ENCODE measurements around the gene ETF1.
"Not testable (repeated sequence)": the region's sequence is repeated elsewhere in the genome, so short reads cannot be mapped to it uniquely, and the experiment has no call there.

The ETF1 gene

DNA sequence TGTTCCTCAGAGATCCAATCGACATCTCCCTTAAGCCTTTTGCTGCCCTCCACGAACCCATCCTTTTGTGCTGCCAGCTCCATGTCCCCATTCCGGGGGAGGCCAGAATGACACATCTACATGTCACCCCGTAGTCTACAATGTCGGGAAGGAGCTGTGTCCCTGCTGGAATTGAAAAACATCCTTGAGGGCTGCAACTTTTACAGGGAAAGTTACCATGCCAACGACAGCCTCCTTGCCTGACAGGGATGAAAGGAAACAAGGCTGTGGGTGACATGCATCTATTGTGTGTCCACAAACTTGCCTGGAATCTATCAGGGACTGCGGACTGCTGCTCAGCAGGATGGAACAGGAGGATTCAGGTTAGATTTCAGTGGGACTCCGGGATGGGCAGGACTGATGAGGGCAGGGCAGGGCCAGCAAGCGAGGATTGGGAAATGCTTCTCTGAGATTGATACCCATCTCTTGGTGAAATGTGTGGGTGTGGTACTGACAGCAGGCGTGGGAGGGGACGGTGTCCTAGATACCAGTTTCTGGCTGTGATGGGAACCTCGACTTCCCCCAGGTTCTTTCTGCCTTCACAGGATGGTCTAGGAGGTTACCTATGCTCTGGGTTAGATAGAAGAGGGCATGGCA lies 52.3 kb downstream of the ETF1 start:
- DNase-seq (ENCODE audit: low spot score), result peak; percentile 36

DNA sequence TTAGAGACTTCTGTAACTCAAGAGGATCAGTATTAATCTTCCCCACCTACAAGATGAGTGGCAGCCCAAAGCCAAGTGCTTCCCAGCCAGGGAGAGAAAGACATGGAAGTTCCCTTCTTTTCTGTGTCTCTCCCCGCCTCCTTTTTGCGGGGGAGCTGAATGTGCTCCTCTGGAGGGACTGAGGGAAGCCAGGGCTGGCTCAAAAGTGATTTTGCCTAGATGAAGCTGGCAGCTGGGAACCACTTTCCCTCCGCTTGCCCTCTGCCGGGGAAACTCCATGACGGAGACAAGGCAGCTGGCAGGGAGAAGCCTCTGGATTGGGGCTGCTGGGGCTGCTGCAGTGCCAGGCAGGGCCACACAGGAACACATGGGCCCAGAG lies 53.4 kb downstream of the ETF1 start:
- DNase-seq (ENCODE audit: low spot score), result peak; percentile 68

DNA sequence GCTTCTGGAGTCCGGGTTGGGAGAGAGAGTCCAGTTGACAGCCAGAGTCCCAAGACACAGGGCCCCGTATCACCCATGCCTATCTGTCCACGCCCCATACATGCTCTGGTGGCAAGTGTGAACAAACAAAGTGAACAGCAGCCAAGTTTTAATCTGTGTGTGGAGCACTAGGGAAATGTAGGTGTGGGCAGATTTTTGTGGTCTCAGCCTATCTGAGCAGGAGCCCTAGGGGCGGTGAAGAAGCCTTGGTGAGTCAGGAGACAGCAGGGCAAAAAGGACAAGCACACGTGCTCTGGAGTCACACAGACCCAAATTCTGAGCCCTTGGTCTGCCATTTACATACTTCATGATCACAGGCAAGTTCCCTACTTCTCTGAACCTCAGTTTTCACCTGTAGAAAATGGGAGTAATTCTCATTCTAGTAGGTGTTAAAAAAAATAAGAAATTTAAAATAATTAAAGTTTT lies 54.5 kb downstream of the ETF1 start:
- no peak for DNase-seq (ENCODE audit: low spot score)

DNA sequence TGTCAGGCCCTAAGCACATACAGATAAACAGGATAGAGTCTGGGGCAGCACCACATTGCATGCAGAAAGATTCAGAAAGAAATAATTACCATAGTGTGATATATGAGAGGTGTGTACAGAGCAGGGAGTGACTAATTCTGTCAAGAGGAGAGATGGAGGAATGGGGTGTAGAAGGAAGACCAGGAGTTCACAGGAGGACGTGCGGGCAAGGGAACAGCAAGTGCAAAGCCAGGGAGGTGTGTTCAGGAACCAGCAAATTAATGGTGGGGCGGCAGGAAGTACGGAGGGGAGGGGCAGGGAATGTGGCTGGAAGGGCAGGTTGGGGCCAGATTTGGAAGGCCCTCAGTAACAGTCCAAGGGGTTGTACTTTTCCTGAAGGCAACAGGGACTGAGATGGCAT lies 60.4 kb downstream of the ETF1 start:
- DNase-seq (ENCODE audit: low spot score), result no peak

DNA sequence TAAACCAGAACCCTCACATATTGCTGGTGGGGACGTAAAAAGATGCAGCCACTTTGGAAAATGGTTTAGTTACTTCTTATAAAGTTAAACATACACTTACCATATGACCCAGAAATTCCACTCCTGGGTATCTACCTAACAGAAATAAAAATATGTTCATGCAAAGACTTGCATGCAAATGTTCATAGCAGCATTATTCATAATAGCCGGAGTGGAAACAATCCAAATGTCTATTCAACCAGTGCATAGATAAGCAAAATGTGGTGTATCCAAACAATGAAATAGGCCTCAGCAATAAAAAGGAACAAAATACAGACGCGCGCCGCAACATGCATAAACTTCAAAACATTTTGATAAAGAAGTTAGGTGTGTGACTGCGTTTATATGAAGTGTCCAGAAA lies 66.1 kb downstream of the ETF1 start:
- DNase-seq (ENCODE audit: low spot score), result no peak

DNA sequence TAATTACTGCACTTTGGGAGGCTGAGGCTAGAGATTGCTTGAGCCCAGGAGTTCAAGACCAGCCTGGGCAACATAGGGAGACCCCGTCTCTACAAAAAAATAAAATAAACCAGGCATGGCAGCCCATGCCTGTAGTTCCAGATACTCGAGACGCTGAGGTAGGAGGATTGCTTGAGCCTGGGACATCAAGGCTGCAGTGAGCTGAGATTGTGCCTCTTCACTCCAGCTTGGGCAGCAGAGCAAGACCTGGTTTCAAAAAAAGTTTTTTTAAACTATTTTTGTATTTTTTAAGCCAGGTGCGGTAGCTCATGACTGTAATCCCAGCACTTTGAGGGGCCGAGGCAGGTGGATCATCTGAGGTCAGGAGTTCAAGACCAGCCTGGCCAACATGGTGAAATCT lies 69.9 kb downstream of the ETF1 start:
- DNase-seq (ENCODE audit: low spot score), result not testable (repeated sequence)

DNA sequence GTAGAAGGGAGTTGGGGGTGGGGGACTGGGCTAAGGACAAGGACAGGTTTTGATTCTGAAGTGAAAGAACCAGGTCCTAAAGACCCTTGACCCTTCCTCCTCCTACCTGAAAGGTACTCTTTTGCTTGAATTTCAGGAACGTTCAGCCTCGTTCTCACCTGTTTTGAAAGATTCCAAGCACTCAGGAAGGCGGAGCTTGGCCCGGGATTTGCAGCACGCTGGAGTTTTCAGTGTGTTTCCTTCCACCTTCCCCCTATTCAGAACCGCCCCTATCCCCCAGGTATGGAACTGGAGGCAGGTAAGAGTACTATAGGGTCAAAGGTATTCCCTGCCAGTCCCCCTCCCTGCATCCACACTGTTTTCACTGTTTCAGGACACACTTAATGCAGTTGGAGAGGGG lies 70.7 kb downstream of the ETF1 start:
- no peak for DNase-seq (ENCODE audit: low spot score)

DNA sequence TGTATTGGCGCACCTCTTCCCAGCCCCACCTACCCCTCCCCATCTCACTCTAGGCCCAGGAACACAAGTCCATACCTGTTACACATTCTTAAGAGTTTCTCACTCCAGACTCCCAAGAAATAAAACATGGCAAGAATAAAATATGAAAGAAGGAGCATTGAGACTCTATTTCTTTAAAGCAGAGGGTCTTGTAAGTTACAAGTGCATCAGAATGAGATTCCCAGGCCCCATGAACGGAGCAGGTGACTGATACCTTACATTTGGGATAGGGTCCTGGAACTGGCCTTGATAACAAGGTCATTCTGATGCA lies 72.0 kb downstream of the ETF1 start:
- DNase-seq (ENCODE audit: low spot score), result no peak

DNA sequence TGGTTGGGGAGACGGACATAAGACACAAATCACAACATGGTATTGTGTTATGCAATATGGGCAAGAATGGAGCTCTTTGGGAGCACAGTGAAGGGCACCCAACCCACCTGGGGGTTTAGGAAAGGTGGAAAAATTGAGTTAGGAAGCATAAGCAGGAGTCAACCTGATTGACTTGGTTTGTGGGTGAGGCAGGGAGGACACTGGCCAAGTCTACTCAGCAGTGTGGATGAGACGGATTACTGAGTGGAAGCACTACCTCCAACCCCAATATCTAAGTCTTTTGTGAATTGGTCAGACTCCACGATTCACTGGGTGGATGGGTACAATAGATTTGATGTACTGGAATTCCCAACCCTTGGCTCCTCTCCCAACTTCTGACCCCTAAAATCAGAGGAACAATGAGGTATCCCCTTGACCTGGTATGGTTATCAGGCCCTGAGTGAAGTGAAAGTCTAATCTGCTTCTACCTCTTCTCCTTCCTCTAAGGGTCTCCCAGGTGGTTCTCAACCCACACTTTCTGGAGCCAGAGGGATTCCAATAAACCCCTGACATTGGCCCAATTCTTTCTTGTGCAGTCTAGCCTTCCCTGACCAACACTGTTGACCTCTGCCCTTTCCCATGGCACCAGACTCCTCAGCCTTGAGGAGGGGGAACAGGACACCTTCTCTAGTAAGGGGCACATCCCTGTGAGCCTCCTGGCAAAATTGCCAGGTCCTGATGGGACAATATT lies 72.5 kb downstream of the ETF1 start:
- DNase-seq (ENCODE audit: low spot score), result no peak

DNA sequence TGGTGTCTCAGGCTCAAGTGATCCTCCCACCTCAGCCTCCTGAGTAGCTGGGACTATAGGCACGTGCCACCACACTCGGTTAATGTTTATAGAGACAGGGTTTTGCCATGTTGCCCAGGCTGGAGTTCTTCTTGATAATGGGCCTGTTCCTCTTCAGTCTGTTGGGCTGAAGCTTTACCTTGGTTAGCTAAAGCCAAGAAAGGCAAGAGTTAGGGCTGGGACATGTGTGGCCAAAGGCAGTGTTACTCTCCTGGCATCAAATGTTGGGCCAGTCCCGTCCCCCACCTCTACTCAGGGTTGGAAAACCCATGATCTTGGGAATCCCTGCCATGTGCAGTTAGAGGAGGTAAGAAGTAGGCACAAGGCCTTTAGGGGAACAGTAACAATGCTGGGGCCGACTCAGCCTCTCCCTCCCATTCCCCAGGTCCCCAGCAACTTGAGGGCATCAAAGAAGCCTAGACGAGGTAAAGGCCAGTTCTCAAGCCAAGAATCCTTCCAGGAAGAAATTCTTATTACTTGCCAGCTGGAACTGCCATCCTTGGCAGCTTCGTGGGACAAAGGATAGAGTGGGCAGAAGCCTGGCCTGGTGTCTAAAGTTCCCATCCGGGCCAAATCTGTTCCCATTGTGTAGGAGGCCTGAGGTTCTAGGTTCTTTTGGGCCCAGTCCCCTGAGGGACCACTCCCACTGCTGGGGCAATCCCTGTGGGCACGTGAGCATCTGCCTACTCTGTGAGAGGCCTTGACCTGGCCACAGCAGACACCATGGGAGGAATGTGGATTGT lies 73.3 kb downstream of the ETF1 start:
- no peak for DNase-seq (ENCODE audit: low spot score)

DNA sequence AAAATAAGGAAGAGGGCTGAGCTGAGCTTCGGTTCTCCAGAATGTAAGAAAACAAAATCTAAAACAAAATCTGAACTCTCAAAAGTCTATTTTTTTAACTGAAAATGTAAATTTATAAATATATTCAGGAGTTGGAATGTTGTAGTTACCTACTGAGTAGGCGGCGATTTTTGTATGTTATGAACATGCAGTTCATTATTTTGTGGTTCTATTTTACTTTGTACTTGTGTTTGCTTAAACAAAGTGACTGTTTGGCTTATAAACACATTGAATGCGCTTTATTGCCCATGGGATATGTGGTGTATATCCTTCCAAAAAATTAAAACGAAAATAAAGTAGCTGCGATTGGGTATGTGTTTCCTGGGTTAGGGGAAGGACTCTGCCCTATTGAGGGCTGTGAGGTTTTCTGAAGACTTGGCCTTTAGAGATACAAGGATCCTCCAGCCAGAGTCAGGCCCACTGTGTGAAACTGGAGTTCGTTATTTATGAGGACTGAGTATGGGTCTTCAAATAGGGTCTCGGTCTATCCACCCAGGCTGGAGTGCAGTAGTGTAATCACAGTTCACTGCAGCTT lies 74.0 kb downstream of the ETF1 start:
- no peak for DNase-seq (ENCODE audit: low spot score)

DNA sequence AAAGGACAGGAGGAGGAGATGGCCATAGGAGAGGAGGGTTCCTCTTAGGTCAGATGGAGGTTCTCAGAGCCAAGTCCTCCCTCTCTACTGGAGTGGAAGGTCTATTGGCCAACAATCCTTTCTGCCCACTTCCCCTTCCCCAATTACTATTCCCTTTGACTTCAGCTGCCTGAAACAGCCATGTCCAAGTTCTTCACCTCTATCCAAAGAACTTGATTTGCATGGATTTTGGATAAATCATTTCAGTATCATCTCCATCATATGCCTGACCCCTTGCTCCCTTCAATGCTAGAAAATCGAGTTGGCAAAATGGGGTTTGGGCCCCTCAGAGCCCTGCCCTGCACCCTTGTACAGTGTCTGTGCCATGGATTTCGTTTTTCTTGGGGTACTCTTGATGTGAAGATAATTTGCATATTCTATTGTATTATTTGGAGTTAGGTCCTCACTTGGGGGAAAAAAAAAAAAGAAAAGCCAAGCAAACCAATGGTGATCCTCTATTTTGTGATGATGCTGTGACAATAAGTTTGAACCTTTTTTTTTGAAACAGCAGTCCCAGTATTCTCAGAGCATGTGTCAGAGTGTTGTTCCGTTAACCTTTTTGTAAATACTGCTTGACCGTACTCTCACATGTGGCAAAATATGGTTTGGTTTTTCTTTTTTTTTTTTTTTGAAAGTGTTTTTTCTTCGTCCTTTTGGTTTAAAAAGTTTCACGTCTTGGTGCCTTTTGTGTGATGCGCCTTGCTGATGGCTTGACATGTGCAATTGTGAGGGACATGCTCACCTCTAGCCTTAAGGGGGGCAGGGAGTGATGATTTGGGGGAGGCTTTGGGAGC lies 74.7 kb downstream of the ETF1 start:
- no peak for DNase-seq (ENCODE audit: low spot score)

DNA sequence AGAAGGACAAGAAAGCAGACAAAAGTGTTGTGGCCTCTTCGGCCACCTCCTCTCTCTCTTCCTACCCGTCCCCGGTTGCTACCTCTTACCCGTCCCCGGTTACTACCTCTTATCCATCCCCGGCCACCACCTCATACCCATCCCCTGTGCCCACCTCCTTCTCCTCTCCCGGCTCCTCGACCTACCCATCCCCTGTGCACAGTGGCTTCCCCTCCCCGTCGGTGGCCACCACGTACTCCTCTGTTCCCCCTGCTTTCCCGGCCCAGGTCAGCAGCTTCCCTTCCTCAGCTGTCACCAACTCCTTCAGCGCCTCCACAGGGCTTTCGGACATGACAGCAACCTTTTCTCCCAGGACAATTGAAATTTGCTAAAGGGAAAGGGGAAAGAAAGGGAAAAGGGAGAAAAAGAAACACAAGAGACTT lies 75.3 kb downstream of the ETF1 start:
- DNase-seq (ENCODE audit: low spot score), result no peak

DNA sequence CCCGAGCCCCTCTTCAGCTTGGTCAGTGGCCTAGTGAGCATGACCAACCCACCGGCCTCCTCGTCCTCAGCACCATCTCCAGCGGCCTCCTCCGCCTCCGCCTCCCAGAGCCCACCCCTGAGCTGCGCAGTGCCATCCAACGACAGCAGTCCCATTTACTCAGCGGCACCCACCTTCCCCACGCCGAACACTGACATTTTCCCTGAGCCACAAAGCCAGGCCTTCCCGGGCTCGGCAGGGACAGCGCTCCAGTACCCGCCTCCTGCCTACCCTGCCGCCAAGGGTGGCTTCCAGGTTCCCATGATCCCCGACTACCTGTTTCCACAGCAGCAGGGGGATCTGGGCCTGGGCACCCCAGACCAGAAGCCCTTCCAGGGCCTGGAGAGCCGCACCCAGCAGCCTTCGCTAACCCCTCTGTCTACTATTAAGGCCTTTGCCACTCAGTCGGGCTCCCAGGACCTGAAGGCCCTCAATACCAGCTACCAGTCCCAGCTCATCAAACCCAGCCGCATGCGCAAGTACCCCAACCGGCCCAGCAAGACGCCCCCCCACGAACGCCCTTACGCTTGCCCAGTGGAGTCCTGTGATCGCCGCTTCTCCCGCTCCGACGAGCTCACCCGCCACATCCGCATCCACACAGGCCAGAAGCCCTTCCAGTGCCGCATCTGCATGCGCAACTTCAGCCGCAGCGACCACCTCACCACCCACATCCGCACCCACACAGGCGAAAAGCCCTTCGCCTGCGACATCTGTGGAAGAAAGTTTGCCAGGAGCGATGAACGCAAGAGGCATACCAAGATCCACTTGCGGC lies 75.9 kb downstream of the ETF1 start:
- no peak for DNase-seq (ENCODE audit: low spot score)

DNA sequence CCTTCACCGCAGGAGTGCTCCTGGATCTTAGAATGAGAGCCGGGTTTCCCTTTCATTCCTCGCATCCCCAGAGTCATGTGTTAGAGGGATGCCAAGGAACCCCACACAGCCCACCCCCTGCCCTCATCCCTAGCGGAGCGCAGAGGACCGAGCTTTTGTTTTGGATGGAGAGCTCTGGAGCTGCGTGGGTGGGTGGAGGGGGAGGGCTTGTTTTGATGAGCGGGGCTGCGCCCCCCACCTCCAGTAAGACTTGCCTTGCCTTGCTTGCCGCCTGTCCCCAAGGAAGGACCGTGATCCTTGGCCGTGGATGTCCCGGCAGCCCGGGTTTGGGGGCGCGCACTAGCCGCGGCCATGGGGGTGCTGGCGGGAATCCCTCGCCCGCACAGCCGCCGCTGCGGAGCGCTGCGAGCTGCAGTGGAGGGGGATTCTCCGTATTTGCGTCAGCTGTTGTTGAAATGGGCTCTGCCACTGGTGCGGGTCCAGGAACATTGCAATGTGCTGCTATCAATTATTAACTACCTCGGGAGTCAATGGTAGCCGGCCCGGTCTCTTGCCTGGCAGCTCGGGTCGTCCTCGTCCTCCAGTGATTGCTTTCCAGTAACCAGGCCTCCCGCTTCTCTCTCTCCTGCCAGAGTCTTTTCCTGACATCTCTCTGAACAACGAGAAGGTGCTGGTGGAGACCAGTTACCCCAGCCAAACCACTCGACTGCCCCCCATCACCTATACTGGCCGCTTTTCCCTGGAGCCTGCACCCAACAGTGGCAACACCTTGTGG lies 76.7 kb downstream of the ETF1 start:
- no peak for DNase-seq (ENCODE audit: low spot score)

DNA sequence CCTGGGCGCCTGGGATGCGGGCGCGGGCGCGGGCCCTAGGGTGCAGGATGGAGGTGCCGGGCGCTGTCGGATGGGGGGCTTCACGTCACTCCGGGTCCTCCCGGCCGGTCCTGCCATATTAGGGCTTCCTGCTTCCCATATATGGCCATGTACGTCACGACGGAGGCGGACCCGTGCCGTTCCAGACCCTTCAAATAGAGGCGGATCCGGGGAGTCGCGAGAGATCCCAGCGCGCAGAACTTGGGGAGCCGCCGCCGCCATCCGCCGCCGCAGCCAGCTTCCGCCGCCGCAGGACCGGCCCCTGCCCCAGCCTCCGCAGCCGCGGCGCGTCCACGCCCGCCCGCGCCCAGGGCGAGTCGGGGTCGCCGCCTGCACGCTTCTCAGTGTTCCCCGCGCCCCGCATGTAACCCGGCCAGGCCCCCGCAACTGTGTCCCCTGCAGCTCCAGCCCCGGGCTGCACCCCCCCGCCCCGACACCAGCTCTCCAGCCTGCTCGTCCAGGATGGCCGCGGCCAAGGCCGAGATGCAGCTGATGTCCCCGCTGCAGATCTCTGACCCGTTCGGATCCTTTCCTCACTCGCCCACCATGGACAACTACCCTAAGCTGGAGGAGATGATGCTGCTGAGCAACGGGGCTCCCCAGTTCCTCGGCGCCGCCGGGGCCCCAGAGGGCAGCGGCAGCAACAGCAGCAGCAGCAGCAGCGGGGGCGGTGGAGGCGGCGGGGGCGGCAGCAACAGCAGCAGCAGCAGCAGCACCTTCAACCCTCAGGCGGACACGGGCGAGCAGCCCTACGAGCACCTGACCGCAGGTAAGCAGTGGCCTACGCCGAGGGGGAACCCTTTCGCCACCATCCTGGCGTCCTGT lies 77.5 kb downstream of the ETF1 start, which contains the start of gene EGR1:
TSS of gene EGR1 (plus strand) at position 219 of the 864 bp plus-strand sequence. CDS start at position 502, 283 bp downstream.
- peak; percentile 97 for DNase-seq (ENCODE audit: low spot score)

DNA sequence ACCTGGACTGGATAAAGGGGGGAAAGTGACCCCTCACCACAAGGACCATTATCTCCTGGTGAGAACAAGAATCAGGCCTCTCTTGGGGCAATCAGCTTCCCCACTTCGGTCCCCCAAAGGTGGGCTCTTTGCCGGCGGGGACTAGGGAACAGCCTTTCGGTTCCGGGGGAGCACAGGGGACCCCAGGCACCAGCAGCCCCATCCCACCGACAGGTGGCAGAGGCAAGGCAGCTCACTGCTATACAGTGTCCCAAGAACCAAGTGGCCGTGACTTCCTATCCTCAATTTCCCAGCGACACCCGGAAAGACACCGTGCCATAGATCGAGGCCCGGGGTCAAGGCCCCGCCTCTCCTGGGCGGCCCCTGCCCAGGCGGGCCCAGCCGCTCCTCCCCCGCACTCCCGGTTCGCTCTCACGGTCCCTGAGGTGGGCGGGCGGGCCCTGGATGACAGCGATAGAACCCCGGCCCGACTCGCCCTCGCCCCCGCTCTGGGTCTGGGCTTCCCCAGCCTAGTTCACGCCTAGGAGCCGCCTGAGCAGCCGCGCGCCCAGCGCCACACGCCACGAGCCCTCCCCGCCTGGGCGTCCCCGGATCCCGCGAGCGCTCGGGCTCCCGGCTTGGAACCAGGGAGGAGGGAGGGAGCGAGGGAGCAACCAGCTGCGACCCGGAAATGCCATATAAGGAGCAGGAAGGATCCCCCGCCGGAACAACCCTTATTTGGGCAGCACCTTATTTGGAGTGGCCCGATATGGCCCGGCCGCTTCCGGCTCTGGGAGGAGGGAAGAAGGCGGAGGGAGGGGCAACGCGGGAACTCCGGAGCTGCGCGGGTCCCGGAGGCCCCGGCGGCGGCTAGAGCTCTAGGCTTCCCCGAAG lies 78.4 kb downstream of the ETF1 start:
- peak; percentile 99 for DNase-seq (ENCODE audit: low spot score)

DNA sequence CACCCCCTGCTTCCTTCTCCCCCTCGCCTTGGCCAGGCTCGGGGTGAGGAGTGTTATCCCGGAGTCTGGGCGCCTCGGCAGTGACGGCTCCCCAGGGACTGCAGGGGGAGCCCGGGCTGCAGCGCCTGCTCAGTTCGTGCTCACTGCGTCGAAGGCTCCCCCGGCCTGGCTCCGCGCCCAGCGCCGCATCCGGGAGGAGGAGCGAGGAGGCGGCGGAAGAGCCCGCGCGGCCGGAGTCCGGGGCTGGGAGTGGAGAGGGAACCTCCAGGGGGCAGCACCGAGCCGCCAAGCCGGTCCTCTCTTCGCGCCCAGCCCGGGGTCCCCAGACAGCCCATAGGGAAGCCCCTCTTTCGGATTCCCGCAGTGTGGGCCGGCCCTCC lies 79.0 kb downstream of the ETF1 start:
- DNase-seq (ENCODE audit: low spot score), result peak; percentile 95

Measured in putamen (tissue), 1 donor.